NCI-H1105 (cell line): ENCODE measurements around the gene UQCC2.

Experiments used
- DNase-seq: peaks from one replicate; lab custom pipeline; 2025; lab: John Stamatoyannopoulos, UW

The UQCC2 gene

GRCh38 chr6:33690766-33691165 is 20.7 kb downstream of the UQCC2 start:
- DNase-seq: no peak

- DNase-seq: no peak
Observed at GRCh38 chr6:33689879-33690278, 21.6 kb downstream of the UQCC2 start.

GRCh38 chr6:33689148-33689494 is 22.4 kb downstream of the UQCC2 start:
- no peak for DNase-seq

- no peak for DNase-seq
Observed at GRCh38 chr6:33688451-33689147, 22.9 kb downstream of the UQCC2 start.

- DNase-seq: no peak
Observed at GRCh38 chr6:33688006-33688405, 23.5 kb downstream of the UQCC2 start.

- no peak for DNase-seq
Observed at GRCh38 chr6:33686981-33687975, 24.2 kb downstream of the UQCC2 start.

GRCh38 chr6:33686225-33686924 is 25.1 kb downstream of the UQCC2 start:
- no peak for DNase-seq

GRCh38 chr6:33685411-33686224 is 25.9 kb downstream of the UQCC2 start:
- DNase-seq: no peak

GRCh38 chr6:33684983-33685382 is 26.5 kb downstream of the UQCC2 start:
- DNase-seq: no peak

GRCh38 chr6:33684428-33684896 is 27.0 kb downstream of the UQCC2 start:
- no peak for DNase-seq

- no peak for DNase-seq
Observed at GRCh38 chr6:33683576-33684427, 27.7 kb downstream of the UQCC2 start.

- DNase-seq: no peak
Observed at GRCh38 chr6:33683051-33683571, 28.4 kb downstream of the UQCC2 start.

- no peak for DNase-seq
Observed at GRCh38 chr6:33682341-33682740, 29.2 kb downstream of the UQCC2 start.

- no peak for DNase-seq
Observed at GRCh38 chr6:33679761-33680160, 31.7 kb downstream of the UQCC2 start.

GRCh38 chr6:33678932-33679490 is 32.5 kb downstream of the UQCC2 start:
- no peak for DNase-seq

- DNase-seq: no peak
Observed at GRCh38 chr6:33678233-33678931, 33.1 kb downstream of the UQCC2 start.

GRCh38 chr6:33677689-33678088 is 33.8 kb downstream of the UQCC2 start:
- no peak for DNase-seq

- no peak for DNase-seq
Observed at GRCh38 chr6:33677143-33677660, 34.3 kb downstream of the UQCC2 start.
